ENCODE results near the gene TRIM44.

Gene TRIM44

DNA sequence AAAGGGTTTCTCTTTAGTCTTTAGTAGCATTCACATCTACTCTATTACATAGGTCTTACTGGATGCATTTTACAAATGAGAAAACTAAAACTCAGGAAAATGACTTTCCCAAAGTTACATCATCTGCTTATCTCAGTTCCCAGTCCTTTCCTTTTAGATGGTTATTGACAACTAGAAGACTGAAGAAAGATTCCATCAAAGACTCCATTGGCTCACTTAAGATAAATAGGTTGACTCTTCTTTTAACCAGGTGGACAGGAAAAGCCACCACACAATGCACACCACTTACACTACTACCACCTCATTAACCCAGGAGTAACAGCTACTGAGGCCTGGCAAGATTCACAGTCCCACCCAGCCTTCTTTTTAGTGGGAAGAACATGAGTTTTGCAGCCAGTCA, 123.6 kb downstream of the TRIM44 start:
- H3K27me3 ChIP-seq (ENCODE audit: control insufficient read depth, low read length) = no peaks in the 10 kb centered on the region
- H3K9me2 ChIP-seq (replicated peaks; ENCODE audit: control insufficient read depth, low read length) = no peaks in the 10 kb centered on the region
- no peaks in the 10 kb centered on the region for H3K79me2 ChIP-seq (ENCODE audit: control insufficient read depth, low read length)
- H3K4me1 ChIP-seq (ENCODE audit: control insufficient read depth, low read length) = no peaks in the 10 kb centered on the region
- H3K27ac ChIP-seq (ENCODE audit: low read depth, low read length) = no peak overlapping the region
- H3F3A ChIP-seq (ENCODE audit: control insufficient read depth, insufficient read depth) = no peaks in the 10 kb centered on the region
- H3K36me3 ChIP-seq (ENCODE audit: control insufficient read depth, low read length) = no peaks in the 10 kb centered on the region
- H4K20me1 ChIP-seq (ENCODE audit: control insufficient read depth, insufficient read depth, low read depth, low read length) = no peaks in the 10 kb centered on the region
- no peak overlapping the region for H3K4me3 ChIP-seq (ENCODE audit: low read length)
- H3K9me3 ChIP-seq (ENCODE audit: control insufficient read depth, insufficient read depth, low read length) = no peaks in the 10 kb centered on the region
- no peak overlapping the region for H3K4me2 ChIP-seq (ENCODE audit: low read length)
- TF ChIP-seq, protein P1, sequence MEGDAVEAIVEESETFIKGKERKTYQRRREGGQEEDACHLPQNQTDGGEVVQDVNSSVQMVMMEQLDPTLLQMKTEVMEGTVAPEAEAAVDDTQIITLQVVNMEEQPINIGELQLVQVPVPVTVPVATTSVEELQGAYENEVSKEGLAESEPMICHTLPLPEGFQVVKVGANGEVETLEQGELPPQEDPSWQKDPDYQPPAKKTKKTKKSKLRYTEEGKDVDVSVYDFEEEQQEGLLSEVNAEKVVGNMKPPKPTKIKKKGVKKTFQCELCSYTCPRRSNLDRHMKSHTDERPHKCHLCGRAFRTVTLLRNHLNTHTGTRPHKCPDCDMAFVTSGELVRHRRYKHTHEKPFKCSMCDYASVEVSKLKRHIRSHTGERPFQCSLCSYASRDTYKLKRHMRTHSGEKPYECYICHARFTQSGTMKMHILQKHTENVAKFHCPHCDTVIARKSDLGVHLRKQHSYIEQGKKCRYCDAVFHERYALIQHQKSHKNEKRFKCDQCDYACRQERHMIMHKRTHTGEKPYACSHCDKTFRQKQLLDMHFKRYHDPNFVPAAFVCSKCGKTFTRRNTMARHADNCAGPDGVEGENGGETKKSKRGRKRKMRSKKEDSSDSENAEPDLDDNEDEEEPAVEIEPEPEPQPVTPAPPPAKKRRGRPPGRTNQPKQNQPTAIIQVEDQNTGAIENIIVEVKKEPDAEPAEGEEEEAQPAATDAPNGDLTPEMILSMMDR (IDR thresholded peaks at IDR 0.05; ENCODE audit: low read depth, low read length, poor library complexity, severe bottlenecking) = no peak
- TF ChIP-seq EZH2phosphoT487 (IDR thresholded peaks at IDR 0.05; ENCODE audit: borderline replicate concordance, low read length) = no peak

DNA sequence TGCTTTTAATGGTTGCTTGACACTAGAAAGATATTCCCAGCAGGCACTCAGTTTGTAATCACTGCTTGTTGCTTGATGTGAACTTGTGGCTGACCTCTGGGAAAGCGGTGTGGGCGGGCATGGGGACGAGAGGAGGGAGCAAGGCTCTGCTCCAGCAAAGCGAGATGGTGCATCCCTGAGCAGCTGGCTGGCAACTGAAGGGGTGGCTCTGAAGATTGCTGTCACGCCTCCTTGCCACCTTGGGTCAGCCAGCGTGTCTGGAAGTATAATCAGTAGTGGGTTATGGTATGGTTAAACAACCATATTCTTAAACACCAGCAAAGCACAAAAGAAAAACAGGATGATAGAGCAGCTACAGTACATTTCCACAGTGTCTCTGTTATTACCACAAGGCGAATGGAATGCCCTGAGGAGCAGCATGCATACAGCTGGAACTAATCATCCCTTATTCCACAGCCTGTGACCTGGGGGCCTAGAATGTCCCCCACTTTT, 124.5 kb downstream of the TRIM44 start:
- no peaks in the 10 kb centered on the region for H3K9me3 ChIP-seq (ENCODE audit: control insufficient read depth, insufficient read depth, low read length)
- no peaks in the 10 kb centered on the region for H3F3A ChIP-seq (ENCODE audit: control insufficient read depth, insufficient read depth)
- no peaks in the 10 kb centered on the region for H3K4me1 ChIP-seq (ENCODE audit: control insufficient read depth, low read length)
- no peak overlapping the region for H3K4me2 ChIP-seq (ENCODE audit: low read length)
- no peak overlapping the region for H3K27ac ChIP-seq (ENCODE audit: low read depth, low read length)
- H4K20me1 ChIP-seq (ENCODE audit: control insufficient read depth, insufficient read depth, low read depth, low read length) = no peaks in the 10 kb centered on the region
- no peaks in the 10 kb centered on the region for H3K79me2 ChIP-seq (ENCODE audit: control insufficient read depth, low read length)
- no peaks in the 10 kb centered on the region for H3K27me3 ChIP-seq (ENCODE audit: control insufficient read depth, low read length)
- no peak overlapping the region for H3K4me3 ChIP-seq (ENCODE audit: low read length)
- TF ChIP-seq, protein P1 (IDR thresholded peaks at IDR 0.05; ENCODE audit: low read depth, low read length, poor library complexity, severe bottlenecking) = no peak
- no peak for TF ChIP-seq EZH2phosphoT487 (IDR thresholded peaks at IDR 0.05; ENCODE audit: borderline replicate concordance, low read length)
- H3K36me3 ChIP-seq (ENCODE audit: control insufficient read depth, low read length) = no peaks in the 10 kb centered on the region
- no peaks in the 10 kb centered on the region for H3K9me2 ChIP-seq (replicated peaks; ENCODE audit: control insufficient read depth, low read length)

DNA sequence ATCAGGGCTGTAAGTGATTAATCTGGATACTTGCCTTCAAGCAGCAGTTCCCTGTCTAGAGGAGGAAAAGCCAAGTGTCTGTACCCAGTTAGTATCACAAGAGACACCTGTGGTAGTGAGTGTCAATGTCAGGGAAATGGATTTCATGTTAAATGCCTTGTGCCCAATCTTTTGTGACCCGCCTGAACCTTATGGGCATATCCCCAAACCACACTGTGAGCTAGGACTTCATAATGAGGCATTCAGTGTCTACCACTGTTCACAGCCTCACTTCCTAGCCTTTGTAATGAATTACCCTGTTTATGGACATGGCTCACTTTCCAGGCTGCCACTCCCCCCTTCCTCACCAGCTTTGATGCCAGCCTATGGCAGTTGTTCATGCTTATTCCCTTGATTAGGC, 125.1 kb downstream of the TRIM44 start:
- Histone ChIP-seq H3K36me3 (ENCODE audit: control insufficient read depth, low read length) (no peaks in the 10 kb centered on the region), H3K27ac (ENCODE audit: low read depth, low read length) (no peak overlapping the region)

More for the DNA sequence above, 125.1 kb downstream of the TRIM44 start:
- TF ChIP-seq, protein P1 (IDR thresholded peaks at IDR 0.05; ENCODE audit: low read depth, low read length, poor library complexity, severe bottlenecking) = no peak
- TF ChIP-seq EZH2phosphoT487 (IDR thresholded peaks at IDR 0.05; ENCODE audit: borderline replicate concordance, low read length) = no peak
- no peaks in the 10 kb centered on the region for H3K79me2 ChIP-seq (ENCODE audit: control insufficient read depth, low read length)
- H3K4me1 ChIP-seq (ENCODE audit: control insufficient read depth, low read length) = no peaks in the 10 kb centered on the region
- no peaks in the 10 kb centered on the region for H3K27me3 ChIP-seq (ENCODE audit: control insufficient read depth, low read length)
- no peak overlapping the region for H3K4me2 ChIP-seq (ENCODE audit: low read length)
- no peaks in the 10 kb centered on the region for H3K9me3 ChIP-seq (ENCODE audit: control insufficient read depth, insufficient read depth, low read length)
- H3K9me2 ChIP-seq (replicated peaks; ENCODE audit: control insufficient read depth, low read length) = no peaks in the 10 kb centered on the region
- H3F3A ChIP-seq (ENCODE audit: control insufficient read depth, insufficient read depth) = no peaks in the 10 kb centered on the region
- no peak overlapping the region for H3K4me3 ChIP-seq (ENCODE audit: low read length)
- no peaks in the 10 kb centered on the region for H4K20me1 ChIP-seq (ENCODE audit: control insufficient read depth, insufficient read depth, low read depth, low read length)
